HCT116 (cell line): ENCODE data around the gene UBE3C. TPM values are rescaled to one million over a fixed set of nuclear protein-coding genes. Genes with fewer than 3 reads are reported as not detected.

Experiments used
- ATAC-seq: fragments of 200-7000 bp; cut with Tn5 transposase; 2 replicates; pipeline ENCODE4 v1.9.1; 2020; ENCODE audit warnings: mild to moderate bottlenecking, moderate library complexity
- BruUV-seq: library from RNA; stranded (reverse); fragments of 400-500 nt; replicated peaks from 2 replicates; lab custom pipeline; 2021; lab: Mats Ljungman, UMichigan
- CTCF ChIA-PET: fragments of 300-600 bp; sonication (Branson Sonifier 250); formaldehyde crosslinking; loops from one replicate; lab custom pipeline; 2021; ENCODE audit warnings: antibody characterized with exemption; lab: Charles Lee
- POLR2A ChIA-PET: fragments of 300-600, 350-600 bp; sonication (Branson Sonifier 250); formaldehyde crosslinking; loops from one replicate; lab custom pipeline; 2021; ENCODE audit warnings: antibody characterized with exemption; lab: Charles Lee
- RAD21 ChIA-PET, 2 experiments: fragments of 300-600 bp; sonication (Branson Sonifier 250); formaldehyde crosslinking; loops; one replicate each; lab custom pipeline; 2023; ENCODE audit warnings: low total read pairs in 2 of 2; ENCODE audit not compliant: uncharacterized antibody in 2 of 2, unreplicated experiment in 2 of 2, low non-redundant PET in 1 of 2; lab: Charles Lee
- DNase-seq: peaks from one replicate; pipeline ENCODE4 v3.0.0-alpha.2; 2010; ENCODE audit warnings: low read depth, low spot score
- H2AFZ ChIP-seq: fragments of 200-600 bp; shearing (Covaris generic), sonication (generic); 2 replicates; pipeline ENCODE4 v1.6.1; 2017; ENCODE audit warnings: low read depth, mixed run types, mixed read lengths, antibody characterized with exemption, low read length; ENCODE audit not compliant: poor library complexity, severe bottlenecking
- H3K27ac ChIP-seq: 2 replicates; pipeline ENCODE4 v1.5.1; 2012; ENCODE audit warnings: low read depth, low read length
- H3K27me3 ChIP-seq: fragments of 200-600 bp; sonication (generic); 2 replicates; pipeline ENCODE4 v1.6.1; 2016; ENCODE audit warnings: mixed run types, low read length, mixed read lengths; ENCODE audit not compliant: insufficient read depth
- H3K36me3 ChIP-seq, 2 experiments: fragments of 200-500 bp in 1 of 2; fragments of 200-600 bp in 1 of 2; sonication (Bioruptor generic) in 1 of 2; sonication (generic) in 1 of 2; 2 replicates each; pipeline versions ENCODE4 v1.5.1 to v1.6.1; 2014 to 2016; ENCODE audit warnings: low read length in 2 of 2, inconsistent platforms in 1 of 2, mixed read lengths in 1 of 2, mixed run types in 1 of 2; ENCODE audit not compliant: insufficient read depth in 2 of 2, control insufficient read depth in 1 of 2
- H3K4me1 ChIP-seq, 2 experiments: fragments of 200-600 bp in 1 of 2; sonication (generic) in 1 of 2; 2 replicates each; pipeline versions ENCODE4 v1.5.1 to v1.6.1; 2012 to 2017; ENCODE audit warnings: low read length in 2 of 2, inconsistent platforms in 1 of 2, mild to moderate bottlenecking in 1 of 2, mixed read lengths in 1 of 2, mixed run types in 1 of 2, moderate library complexity in 1 of 2; ENCODE audit not compliant: insufficient read depth in 2 of 2, control insufficient read depth in 1 of 2
- H3K4me2 ChIP-seq: fragments of 200-600 bp; sonication (generic); 2 replicates; pipeline ENCODE4 v1.6.1; 2017; ENCODE audit warnings: mixed run types, low read length, mixed read lengths
- H3K4me3 ChIP-seq, 2 experiments: fragments of 200-600 bp in 1 of 2; sonication (generic) in 1 of 2; replicated peaks in 1 of 2; 2 replicates each; pipeline ENCODE4 v1.5.1; 2011 to 2016; ENCODE audit warnings: low read length in 2 of 2, control low read depth in 1 of 2, low read depth in 1 of 2, mild to moderate bottlenecking in 1 of 2, mixed read lengths in 1 of 2, mixed run types in 1 of 2
- H3K79me2 ChIP-seq: fragments of 200-600 bp; sonication (generic); 2 replicates; pipeline ENCODE4 v1.6.1; 2017; ENCODE audit warnings: mild to moderate bottlenecking, mixed run types, low read length, moderate library complexity, mixed read lengths; ENCODE audit not compliant: insufficient read depth
- H3K9ac ChIP-seq: fragments of 200-600 bp; sonication (generic); 2 replicates; pipeline ENCODE4 v1.6.1; 2016; ENCODE audit warnings: low read length, mixed read lengths
- H3K9me2 ChIP-seq: fragments of 200-600 bp; sonication (generic), shearing (Covaris generic); 2 replicates; pipeline ENCODE4 v1.6.1; 2017; ENCODE audit warnings: mixed run types, mild to moderate bottlenecking, moderate library complexity; ENCODE audit not compliant: insufficient read depth
- H3K9me3 ChIP-seq, 2 experiments: fragments of 200-500 bp in 1 of 2; fragments of 200-600 bp in 1 of 2; sonication (Bioruptor generic) in 1 of 2; sonication (generic) in 1 of 2; 2 replicates each; pipeline ENCODE4 v1.6.1; 2014 to 2017; ENCODE audit warnings: low read length in 2 of 2, mixed read lengths in 2 of 2, inconsistent platforms in 1 of 2, low read depth in 1 of 2, mild to moderate bottlenecking in 1 of 2, mixed run types in 1 of 2, moderate library complexity in 1 of 2; ENCODE audit not compliant: control insufficient read depth in 1 of 2, insufficient read depth in 1 of 2
- H4K20me1 ChIP-seq: fragments of 200-600 bp; sonication (generic), shearing (Covaris generic); 2 replicates; pipeline ENCODE4 v1.6.1; 2017; ENCODE audit warnings: mixed run types, mild to moderate bottlenecking, moderate library complexity; ENCODE audit not compliant: insufficient read depth
- ATF3 ChIP-seq: IDR thresholded peaks from 2 replicates; pipeline ENCODE4 v1.6.1; 2012
- CEBPB ChIP-seq: IDR thresholded peaks from 2 replicates; pipeline ENCODE4 v1.6.1; 2012; ENCODE audit warnings: low read depth
- EGR1 ChIP-seq: IDR thresholded peaks from 2 replicates; pipeline ENCODE4 v1.6.1; 2012; ENCODE audit warnings: low read depth
- ELF1 ChIP-seq: IDR thresholded peaks from 2 replicates; pipeline ENCODE4 v1.6.1; 2012; ENCODE audit warnings: low read depth, borderline replicate concordance
- EZH2 ChIP-seq: fragments of 200-600 bp; sonication (generic); IDR thresholded peaks from 2 replicates; pipeline ENCODE4 v1.6.1; 2017; ENCODE audit warnings: antibody characterized with exemption, mixed run types
- EZH2phosphoT487 ChIP-seq: fragments of 200-600 bp; IDR thresholded peaks from 2 replicates; pipeline ENCODE4 v1.6.1; 2018; ENCODE audit warnings: antibody characterized with exemption, borderline replicate concordance
- MAX ChIP-seq: IDR thresholded peaks from 2 replicates; pipeline ENCODE4 v1.6.1; 2012
- POLR2A ChIP-seq: IDR thresholded peaks from 2 replicates; pipeline ENCODE4 v1.7.0; 2011; ENCODE audit warnings: borderline replicate concordance; ENCODE audit not compliant: insufficient read depth, insufficient read length; ENCODE audit errors: extremely low read depth
- SIN3A ChIP-seq: IDR thresholded peaks from 2 replicates; pipeline ENCODE4 v1.6.1; 2012; ENCODE audit warnings: low read depth
- SP1 ChIP-seq: IDR thresholded peaks from 2 replicates; pipeline ENCODE4 v1.6.1; 2012; ENCODE audit warnings: low read depth
- YY1 ChIP-seq: IDR thresholded peaks from 2 replicates; pipeline ENCODE4 v1.6.1; 2011; ENCODE audit warnings: low read length, low read depth, moderate library complexity, mild to moderate bottlenecking; ENCODE audit not compliant: insufficient replicate concordance; ENCODE audit errors: extremely low read depth
- ZBTB33 ChIP-seq: IDR thresholded peaks from 2 replicates; pipeline ENCODE4 v1.6.1; 2011; ENCODE audit warnings: mild to moderate bottlenecking, low read length, moderate library complexity; ENCODE audit not compliant: insufficient replicate concordance; ENCODE audit errors: extremely low read depth
- intact Hi-C: fragments of 100-400 bp; cut with micrococcal nuclease; formaldehyde crosslinking; loops from 2 replicates; pipeline ENCODE4 v1.10.0; 2022
- total RNA-seq: library from RNA; stranded (reverse); gene quantifications from one replicate; pipeline ENCODE4 v1.2.1, GENCODE V29; 2021; ENCODE audit not compliant: unreplicated experiment

The UBE3C gene
- total RNA-seq, 1 experiment from 2014 or later, result 68.3 TPM

GRCh38 chr7:157255201-157255606, 116.5 kb downstream of the UBE3C start:
- no peak overlapping the region for H3K4me2 ChIP-seq
- DNase-seq, result no peak
- CTCF ChIA-PET, result interaction anchor here (1.1 kb wide), 1 partner anchor 9 kb away, joined by 3 read pairs; no protein-coding TSS in a partner anchor

More at GRCh38 chr7:157255201-157255606, 116.5 kb downstream of the UBE3C start:
- Histone ChIP-seq H3K36me3 (peaks cover 34 to 46% of the 10 kb centered on the region in 2 experiments), H3K27me3 (no peaks in the 10 kb centered on the region), H3K9me2 (no peaks in the 10 kb centered on the region), H3K79me2 (peaks cover 3% of the 10 kb centered on the region; the same call in 1 of the 2 replicates), H3K4me1 (no peaks in the 10 kb centered on the region), H2AFZ (no peak overlapping the region), H3K4me3 (no peak overlapping the region), H3K9me3 (no peaks in the 10 kb centered on the region)
- intact Hi-C loops, result no loop called here
- RAD21 ChIA-PET, result no interaction called here
- POLR2A ChIA-PET, result no interaction called here
- ATAC-seq, result no peak
- TF ChIP-seq SIN3A, result no peak
- no peak for TF ChIP-seq EZH2phosphoT487
- TF ChIP-seq YY1, result no peak
- TF ChIP-seq EGR1, result no peak
- TF ChIP-seq SP1, result no peak
- TF ChIP-seq POLR2A, result no peak
- no peak for TF ChIP-seq MAX
- TF ChIP-seq ATF3, result no peak
- no peak for TF ChIP-seq ZBTB33
- TF ChIP-seq EZH2, result no peak
- TF ChIP-seq CEBPB, result no peak
- no peak for TF ChIP-seq ELF1
- TF ChIP-seq, all 23 proteins: peak for 0
- H3K27ac ChIP-seq, result no peak overlapping the region
- H4K20me1 ChIP-seq, result no peaks in the 10 kb centered on the region
- H3K9ac ChIP-seq, result no peak overlapping the region
- BruUV-seq, result no TSS peak
